SK-N-SH (cell line): ENCODE measurements around the gene ZNF385C. TPM values are rescaled to one million over a fixed set of nuclear protein-coding genes. Genes with fewer than 3 reads are reported as not detected.
"Not testable (repeated sequence)": the region's sequence is repeated elsewhere in the genome, so short reads cannot be mapped to it uniquely, and the experiment has no call there.

ENCODE experiments used
- CTCF ChIA-PET: fragments of 300-600, 350-600 bp; formaldehyde crosslinking; extraction: SDS; loops from one replicate; lab custom pipeline; 2021; lab: Yijun Ruan, JAX
- POLR2A ChIA-PET: fragments of 350-600 bp; sonication (Branson Sonifier 250); formaldehyde crosslinking; extraction: SDS; loops from one replicate; lab custom pipeline; 2020; ENCODE audit warnings: antibody characterized with exemption, inconsistent platforms; lab: Yijun Ruan, JAX
- DNase-seq: peaks from one replicate; pipeline ENCODE4 v3.0.0; 2012
- H2AFZ ChIP-seq: fragments of 200-600 bp; sonication (generic); 2 replicates; pipeline ENCODE4 v1.8.1; 2016; ENCODE audit warnings: antibody characterized with exemption, mild to moderate bottlenecking, low read depth
- H3F3A ChIP-seq: fragments of 200-600 bp; sonication (generic); replicated peaks from 2 replicates; pipeline ENCODE3; 2016; ENCODE audit warnings: antibody characterized with exemption, mild to moderate bottlenecking; ENCODE audit not compliant: insufficient read depth
- H3K27ac ChIP-seq, 2 experiments: fragments of 200-500 bp in 1 of 2; fragments of 200-600 bp in 1 of 2; sonication (Bioruptor generic) in 1 of 2; sonication (generic), shearing (Covaris generic) in 1 of 2; 2 replicates each; pipeline versions ENCODE4 v1.5.1 to v1.6.1; 2014 to 2016; ENCODE audit warnings: low read depth in 2 of 2, inconsistent platforms in 1 of 2, low read length in 1 of 2, mild to moderate bottlenecking in 1 of 2, mixed read lengths in 1 of 2
- H3K27me3 ChIP-seq: fragments of 200-600 bp; sonication (generic), shearing (Covaris generic); 2 replicates; pipeline ENCODE4 v1.6.1; 2016; ENCODE audit warnings: mixed run types; ENCODE audit not compliant: insufficient read depth
- H3K36me3 ChIP-seq, 2 experiments: fragments of 200-500 bp in 1 of 2; fragments of 200-600 bp in 1 of 2; sonication (Bioruptor generic) in 1 of 2; sonication (generic) in 1 of 2; replicated peaks in 1 of 2; 2 replicates each; pipeline versions ENCODE3 to v1.5.1; 2014 to 2016; ENCODE audit warnings: low read length in 1 of 2, mild to moderate bottlenecking in 1 of 2; ENCODE audit not compliant: insufficient read depth in 2 of 2, control insufficient read depth in 1 of 2
- H3K4me1 ChIP-seq, 2 experiments: fragments of 200-500 bp in 1 of 2; fragments of 200-600 bp in 1 of 2; sonication (Bioruptor generic) in 1 of 2; sonication (generic), shearing (Covaris generic) in 1 of 2; 2 replicates each; pipeline versions ENCODE4 v1.5.1 to v1.6.1; 2014 to 2016; ENCODE audit warnings: low read depth in 1 of 2, low read length in 1 of 2, mixed run types in 1 of 2; ENCODE audit not compliant: insufficient read depth in 2 of 2, control insufficient read depth in 1 of 2
- H3K4me2 ChIP-seq: fragments of 200-600 bp; sonication (generic), shearing (Covaris generic); 2 replicates; pipeline ENCODE4 v1.6.1; 2017; ENCODE audit warnings: mixed run types
- H3K4me3 ChIP-seq, 2 experiments: fragments of 200-500 bp in 1 of 2; fragments of 200-600 bp in 1 of 2; sonication (Bioruptor generic) in 1 of 2; sonication (generic), shearing (Covaris generic) in 1 of 2; 2 replicates each; pipeline versions ENCODE4 v1.5.1 to v1.8.1; 2014 to 2016; ENCODE audit warnings: low read depth in 2 of 2, inconsistent platforms in 1 of 2, low read length in 1 of 2, mild to moderate bottlenecking in 1 of 2, mixed read lengths in 1 of 2, moderate library complexity in 1 of 2
- H3K79me2 ChIP-seq: fragments of 200-600 bp; sonication (generic); 2 replicates; pipeline ENCODE4 v1.8.1; 2017; ENCODE audit warnings: mild to moderate bottlenecking; ENCODE audit not compliant: insufficient read depth
- H3K9ac ChIP-seq: fragments of 200-600 bp; sonication (generic); 2 replicates; pipeline ENCODE4 v1.6.1; 2017; ENCODE audit warnings: mixed run types
- H3K9me2 ChIP-seq: fragments of 200-600 bp; sonication (generic); 2 replicates; pipeline ENCODE4 v1.6.1; 2017; ENCODE audit warnings: mixed run types
- H3K9me3 ChIP-seq: fragments of 200-600 bp; sonication (generic); 2 replicates; pipeline ENCODE4 v1.6.1; 2017; ENCODE audit warnings: mixed run types, mild to moderate bottlenecking, moderate library complexity
- H4K20me1 ChIP-seq: fragments of 200-600 bp; sonication (generic); 2 replicates; pipeline ENCODE4 v1.6.1; 2017; ENCODE audit warnings: mild to moderate bottlenecking, mixed run types; ENCODE audit not compliant: insufficient read depth
- CHD2 ChIP-seq: fragments of 150-350 bp; IDR thresholded peaks from 2 replicates; pipeline ENCODE4 v1.6.1; 2018; ENCODE audit warnings: low read length; ENCODE audit not compliant: partially characterized antibody
- EP300 ChIP-seq, 2 experiments: IDR thresholded peaks; 2 replicates each; pipeline versions ENCODE4 v1.4.0 to v1.6.1; 2012; ENCODE audit warnings: borderline replicate concordance in 1 of 2, low read depth in 1 of 2, low read length in 1 of 2
- RFX5 ChIP-seq: IDR thresholded peaks from 2 replicates; pipeline ENCODE4 v1.6.1; 2012; ENCODE audit warnings: mild to moderate bottlenecking, improper control_type of control experiment, low read length
- RXRA ChIP-seq: IDR thresholded peaks from 2 replicates; pipeline ENCODE4 v1.4.0; 2012; ENCODE audit warnings: low read depth, mild to moderate bottlenecking, borderline replicate concordance
- WGBS: methylation state at CpG from one replicate; pipeline ENCODE4 v1.1.6; 2017; ENCODE audit warnings: low lambda C conversion rate; 5-methylcytosine and 5-hydroxymethylcytosine counted together
- polyA plus RNA-seq, 3 experiments: library from polyadenylated mRNA; depleted of rRNA; stranded (reverse); fragments of >200 nt; gene quantifications; 2 replicates each; pipeline ENCODE4 v1.2.3, GENCODE V29; 2012
- TF ChIP-seq, protein P1 (sequence below): fragments of 200-600 bp; sonication (generic); IDR thresholded peaks from 2 replicates; pipeline ENCODE4 v1.6.1; 2017; ENCODE audit warnings: antibody characterized with exemption, mild to moderate bottlenecking, moderate library complexity

ZNF385C gene
- polyA plus RNA-seq, 1 of the 3 experiments (the other 2 are of a cell fraction): 0.05 TPM

- TF ChIP-seq EP300 (IDR thresholded peaks at IDR 0.05; ENCODE audit: borderline replicate concordance in 1 of 2, low read depth in 1 of 2, low read length in 1 of 2): peak; percentile 28 to 34; a peak in 2 of 4 replicates
Measured at GRCh38 chr17:42016941-42017865, 81.1 kb downstream of the ZNF385C start, which contains the start of gene DNAJC7 (continued).

DNA sequence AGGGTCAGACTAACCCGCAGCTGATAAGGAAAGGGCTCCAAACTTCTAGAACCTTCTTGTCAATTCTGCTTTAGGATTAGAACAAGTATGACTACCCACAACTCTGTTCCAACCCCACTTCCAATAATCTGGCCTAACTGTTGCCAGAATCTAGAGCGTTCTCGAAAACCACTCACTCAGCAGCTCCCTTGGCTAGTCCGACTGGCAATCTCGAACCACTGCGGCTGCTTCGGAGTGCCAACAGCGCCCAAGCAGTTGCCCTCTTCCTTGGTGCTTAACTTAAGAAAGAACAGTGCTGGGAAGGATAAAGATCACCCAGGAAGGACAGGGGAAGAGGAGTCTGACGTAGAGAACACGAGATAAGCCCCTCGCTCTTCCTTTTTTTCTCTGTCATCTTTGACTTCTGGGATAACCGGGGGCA, 81.9 kb downstream of the ZNF385C start:
- H3F3A ChIP-seq: peaks cover 10% of the 10 kb centered on the region
- peaks cover 6 to 24% of the 10 kb centered on the region in 2 experiments; a peak in 3 of 4 replicates for H3K4me1 ChIP-seq
- no peaks in the 10 kb centered on the region for H3K27me3 ChIP-seq
- WGBS: 2% methylated on average over 12 of the region's 12 CpGs
- peaks cover 0 to 9% of the 10 kb centered on the region in 2 experiments for H3K36me3 ChIP-seq
- peak overlapping the region; percentile 89 for H3K4me2 ChIP-seq
- H2AFZ ChIP-seq: peak overlapping the region; percentile 95
- CTCF ChIA-PET: interaction anchor here (0.6 to 17.3 kb wide), 9 partner anchors 8 to 92 kb away, joined by 3 to 496 read pairs (median 5); partner anchors contain the start of genes CNP, DHX58, HSPB9 and KAT2A
- no peak for TF ChIP-seq CHD2
- TF ChIP-seq, protein P1, sequence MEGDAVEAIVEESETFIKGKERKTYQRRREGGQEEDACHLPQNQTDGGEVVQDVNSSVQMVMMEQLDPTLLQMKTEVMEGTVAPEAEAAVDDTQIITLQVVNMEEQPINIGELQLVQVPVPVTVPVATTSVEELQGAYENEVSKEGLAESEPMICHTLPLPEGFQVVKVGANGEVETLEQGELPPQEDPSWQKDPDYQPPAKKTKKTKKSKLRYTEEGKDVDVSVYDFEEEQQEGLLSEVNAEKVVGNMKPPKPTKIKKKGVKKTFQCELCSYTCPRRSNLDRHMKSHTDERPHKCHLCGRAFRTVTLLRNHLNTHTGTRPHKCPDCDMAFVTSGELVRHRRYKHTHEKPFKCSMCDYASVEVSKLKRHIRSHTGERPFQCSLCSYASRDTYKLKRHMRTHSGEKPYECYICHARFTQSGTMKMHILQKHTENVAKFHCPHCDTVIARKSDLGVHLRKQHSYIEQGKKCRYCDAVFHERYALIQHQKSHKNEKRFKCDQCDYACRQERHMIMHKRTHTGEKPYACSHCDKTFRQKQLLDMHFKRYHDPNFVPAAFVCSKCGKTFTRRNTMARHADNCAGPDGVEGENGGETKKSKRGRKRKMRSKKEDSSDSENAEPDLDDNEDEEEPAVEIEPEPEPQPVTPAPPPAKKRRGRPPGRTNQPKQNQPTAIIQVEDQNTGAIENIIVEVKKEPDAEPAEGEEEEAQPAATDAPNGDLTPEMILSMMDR: no peak
- no peak for TF ChIP-seq RXRA
- TF ChIP-seq RFX5: no peak
- TF ChIP-seq EP300 (IDR thresholded peaks at IDR 0.05; ENCODE audit: borderline replicate concordance in 1 of 2, low read depth in 1 of 2, low read length in 1 of 2): peak in 1 of 2 experiments; percentile 83; a peak in 2 of 4 replicates
- TF ChIP-seq, all 33 proteins: peak for 1
- POLR2A ChIA-PET: interaction anchor here (0.7 to 3.4 kb wide), 7 partner anchors 16 to 328 kb away, joined by 3 to 19 read pairs (median 4); partner anchors contain the start of gene CNP
- H3K4me3 ChIP-seq: peak overlapping the region; percentile 83 to 98
- H3K9me2 ChIP-seq: no peaks in the 10 kb centered on the region
- H3K27ac ChIP-seq: peak overlapping the region; percentile 93 to 95
- no peaks in the 10 kb centered on the region for H3K9me3 ChIP-seq
- peak; percentile 34 for DNase-seq
- H3K79me2 ChIP-seq: peaks cover 77% of the 10 kb centered on the region
- H4K20me1 ChIP-seq: peaks cover 25% of the 10 kb centered on the region
- peak overlapping the region; percentile 99 for H3K9ac ChIP-seq

DNA sequence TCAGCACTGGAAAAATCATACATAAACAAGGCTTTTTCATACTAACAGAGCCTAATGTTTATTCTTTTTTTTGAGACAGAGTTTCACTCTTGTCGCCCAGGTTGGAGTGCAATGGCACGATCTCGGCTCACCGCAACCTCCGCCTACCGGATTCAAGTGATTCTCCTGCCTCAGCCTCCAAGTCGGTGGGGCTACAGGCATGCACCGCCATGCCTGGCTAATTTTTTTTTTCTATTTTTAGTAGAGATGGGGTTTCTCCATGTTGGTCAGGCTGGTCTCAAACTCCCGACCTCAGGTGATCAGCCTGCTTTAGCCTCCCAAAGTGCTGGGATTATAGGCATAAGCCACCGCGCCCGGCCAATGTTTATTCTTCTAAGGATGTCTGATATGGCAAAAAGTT, 84.5 kb downstream of the ZNF385C start:
- H3K9ac ChIP-seq, H3F3A ChIP-seq, H3K4me2 ChIP-seq, H3K27me3 ChIP-seq, H2AFZ ChIP-seq, H3K4me3 ChIP-seq, H3K9me2 ChIP-seq, H3K9me3 ChIP-seq, DNase-seq, H3K36me3 ChIP-seq, H3K27ac ChIP-seq: not testable (repeated sequence)
- Histone ChIP-seq H3K4me1 (peaks cover 6 to 14% of the 10 kb centered on the region in 2 experiments; a peak in 3 of 4 replicates), H4K20me1 (peaks cover 47% of the 10 kb centered on the region), H3K79me2 (peaks cover 85% of the 10 kb centered on the region)
- ChIA-PET POLR2A (interaction anchor here (0.6 kb wide), 1 partner anchor 21 kb away, joined by 3 read pairs; no protein-coding TSS in a partner anchor), CTCF (interaction anchor here (1.0 to 4.9 kb wide), 4 partner anchors 10 to 87 kb away, joined by 3 to 21 read pairs (median 10); partner anchors contain the start of gene CNP)
- 98% methylated on average over 12 of the region's 12 CpGs for WGBS

- H3K9me3 ChIP-seq, H3K27ac ChIP-seq, H2AFZ ChIP-seq, H3K4me2 ChIP-seq, DNase-seq, POLR2A ChIA-PET, H3K9me2 ChIP-seq, H3F3A ChIP-seq, H3K27me3 ChIP-seq, H3K4me1 ChIP-seq, H3K4me3 ChIP-seq, H3K9ac ChIP-seq, H3K36me3 ChIP-seq: not testable (repeated sequence)
- 98% methylated on average over 4 of the region's 4 CpGs for WGBS
- Histone ChIP-seq H3K79me2 (peaks cover 99% of the 10 kb centered on the region), H4K20me1 (peaks cover 52% of the 10 kb centered on the region)
- CTCF ChIA-PET: interaction anchor here (0.9 to 3.1 kb wide), 4 partner anchors 12 to 89 kb away, joined by 3 to 14 read pairs (median 3); no protein-coding TSS in a partner anchor
Measured at GRCh38 chr17:42012363-42012762, 85.9 kb downstream of the ZNF385C start.
